Neural cell (in vitro differentiated cells): Measurements from ENCODE around the gene PIK3R4. TPM values are rescaled to one million over a fixed set of nuclear protein-coding genes. Genes with fewer than 3 reads are reported as not detected.

ENCODE experiments used
- H2AFZ ChIP-seq: fragments of 200-600, 300-800 bp; sonication (generic), shearing (Covaris generic); 2 replicates; pipeline ENCODE4 v1.6.0; 2014; ENCODE audit warnings: low read depth, mild to moderate bottlenecking, antibody characterized with exemption, low read length, moderate library complexity
- H3F3A ChIP-seq: fragments of 200-600 bp; shearing (Covaris generic); 2 replicates; pipeline ENCODE4 v1.6.1; 2016; ENCODE audit warnings: mild to moderate bottlenecking, moderate library complexity, mixed read lengths, antibody characterized with exemption, low read length; ENCODE audit not compliant: insufficient read depth, poor library complexity, severe bottlenecking
- H3K27ac ChIP-seq: fragments of 200-600, 300-800 bp; sonication (generic), shearing (Covaris generic); 2 replicates; pipeline ENCODE4 v1.5.1; 2014; ENCODE audit warnings: mild to moderate bottlenecking, low read length, moderate library complexity
- H3K27me3 ChIP-seq: fragments of 300-800, 200-600 bp; sonication (generic), shearing (Covaris generic); 2 replicates; pipeline ENCODE4 v1.6.0; 2014; ENCODE audit warnings: mild to moderate bottlenecking, low read depth, low read length, moderate library complexity; ENCODE audit not compliant: insufficient read depth
- H3K36me3 ChIP-seq: fragments of 300-800, 200-600 bp; sonication (generic), shearing (Covaris generic); 2 replicates; pipeline ENCODE4 v1.5.1; 2014; ENCODE audit warnings: mild to moderate bottlenecking, antibody characterized with exemption, low read length, moderate library complexity; ENCODE audit not compliant: insufficient read depth
- H3K4me2 ChIP-seq: fragments of 300-800, 200-600 bp; sonication (generic), shearing (Covaris generic); 2 replicates; pipeline ENCODE4 v1.6.0; 2014; ENCODE audit warnings: mild to moderate bottlenecking, low read length
- H3K4me3 ChIP-seq: fragments of 300-800, 200-600 bp; sonication (generic), shearing (Covaris generic); 2 replicates; pipeline ENCODE4 v1.5.1; 2014; ENCODE audit warnings: mild to moderate bottlenecking, low read length, moderate library complexity
- H3K79me2 ChIP-seq: fragments of 200-600 bp; shearing (Covaris generic); replicated peaks from 2 replicates; pipeline ENCODE4 v1.6.0; 2014; ENCODE audit warnings: mild to moderate bottlenecking, low read length, moderate library complexity; ENCODE audit not compliant: insufficient read depth
- H3K9ac ChIP-seq: fragments of 300-800, 200-600 bp; sonication (generic), shearing (Covaris generic); 2 replicates; pipeline ENCODE4 v1.6.1; 2016; ENCODE audit warnings: mild to moderate bottlenecking, low read length, mixed read lengths
- H3K9me2 ChIP-seq: fragments of 200-600 bp; shearing (Covaris generic); 2 replicates; pipeline ENCODE4 v1.6.1; 2016; ENCODE audit warnings: mild to moderate bottlenecking, low read length, mixed read lengths; ENCODE audit not compliant: insufficient read depth
- H3K9me3 ChIP-seq: fragments of 200-600, 300-800 bp; sonication (generic), shearing (Covaris generic); 2 replicates; pipeline ENCODE4 v1.6.1; 2016; ENCODE audit warnings: mild to moderate bottlenecking, mixed run types, low read length, moderate library complexity, mixed read lengths
- H4K20me1 ChIP-seq: fragments of 200-600 bp; shearing (Covaris generic); 2 replicates; pipeline ENCODE4 v1.6.1; 2016; ENCODE audit warnings: mild to moderate bottlenecking, mixed run types; ENCODE audit not compliant: insufficient read depth
- CTCF ChIP-seq: fragments of 450-650 bp; IDR thresholded peaks from 2 replicates; pipeline ENCODE4 v1.5.1; 2014; ENCODE audit warnings: antibody characterized with exemption, mild to moderate bottlenecking, moderate library complexity; ENCODE audit not compliant: poor library complexity, severe bottlenecking
- EP300 ChIP-seq: fragments of 450-650 bp; conservative IDR thresholded peaks from 2 replicates; pipeline ENCODE4 v1.6.1; 2014; ENCODE audit warnings: antibody characterized with exemption, mild to moderate bottlenecking, moderate library complexity; ENCODE audit not compliant: poor library complexity, severe bottlenecking
- EZH2 ChIP-seq: fragments of 200-600, 300-800 bp; shearing (Covaris generic), sonication (generic); IDR thresholded peaks from 2 replicates; pipeline ENCODE4 v1.6.1; 2014; ENCODE audit warnings: antibody characterized with exemption, low read length, borderline replicate concordance, mild to moderate bottlenecking; ENCODE audit not compliant: insufficient read depth, poor library complexity, severe bottlenecking
- MXI1 ChIP-seq: fragments of 450-650 bp; conservative IDR thresholded peaks from 2 replicates; pipeline ENCODE4 v1.6.1; 2014; ENCODE audit warnings: antibody characterized with exemption, mild to moderate bottlenecking; ENCODE audit not compliant: poor library complexity, severe bottlenecking
- POLR2AphosphoS5 ChIP-seq: IDR thresholded peaks from 2 replicates; pipeline ENCODE4 v1.6.1; 2012
- RAD21 ChIP-seq: fragments of 450-650 bp; conservative IDR thresholded peaks from 2 replicates; pipeline ENCODE4 v1.6.1; 2014; ENCODE audit warnings: antibody characterized with exemption, mild to moderate bottlenecking, moderate library complexity
- REST ChIP-seq: IDR thresholded peaks from 2 replicates; pipeline ENCODE4 v1.6.1; 2012; ENCODE audit warnings: borderline replicate concordance
- SMC3 ChIP-seq: fragments of 450-650 bp; conservative IDR thresholded peaks from 2 replicates; pipeline ENCODE4 v1.6.1; 2014; ENCODE audit warnings: antibody characterized with exemption, mild to moderate bottlenecking, moderate library complexity; ENCODE audit not compliant: poor library complexity
- TAF1 ChIP-seq: IDR thresholded peaks from 2 replicates; pipeline ENCODE4 v1.6.1; 2012; ENCODE audit warnings: low read depth
- polyA plus RNA-seq: library from polyadenylated mRNA; depleted of rRNA; stranded (reverse); fragments of >200 nt; gene quantifications from 2 replicates; pipeline ENCODE4 v1.2.3, GENCODE V29; 2014

Gene PIK3R4
- polyA plus RNA-seq, 1 donor from 2014 or later, result 18.3 TPM

GRCh38 chr3:130661140-130661891 lies 85.3 kb downstream of the PIK3R4 start:
- H3F3A ChIP-seq, result no peaks in the 10 kb centered on the region
- no peaks in the 10 kb centered on the region for H3K79me2 ChIP-seq
- H3K27me3 ChIP-seq, result no peaks in the 10 kb centered on the region
- H4K20me1 ChIP-seq, result no peaks in the 10 kb centered on the region
- no peaks in the 10 kb centered on the region for H3K9me3 ChIP-seq
- no peaks in the 10 kb centered on the region for H3K9me2 ChIP-seq
- H3K4me3 ChIP-seq, result no peak overlapping the region
- no peak overlapping the region for H3K9ac ChIP-seq
- H3K4me2 ChIP-seq, result no peak overlapping the region
- no peak overlapping the region for H2AFZ ChIP-seq
- TF ChIP-seq EZH2 (no peak), SMC3 (no peak), TAF1 (no peak), RAD21 (no peak), MXI1 (no peak), POLR2AphosphoS5 (no peak), CTCF (no peak), EP300 (no peak), REST (no peak)
- no peak overlapping the region for H3K27ac ChIP-seq
- peaks cover 3% of the 10 kb centered on the region for H3K36me3 ChIP-seq

GRCh38 chr3:130659911-130660310 lies 86.7 kb downstream of the PIK3R4 start:
- TF ChIP-seq RAD21 (no peak), TAF1 (no peak), REST (no peak), SMC3 (no peak), EP300 (no peak), MXI1 (no peak), POLR2AphosphoS5 (no peak), EZH2 (no peak), CTCF (no peak)

More at GRCh38 chr3:130659911-130660310, 86.7 kb downstream of the PIK3R4 start:
- no peaks in the 10 kb centered on the region for H3K9me3 ChIP-seq
- H3K4me3 ChIP-seq, result no peak overlapping the region
- no peaks in the 10 kb centered on the region for H3F3A ChIP-seq
- no peaks in the 10 kb centered on the region for H4K20me1 ChIP-seq
- no peak overlapping the region for H3K4me2 ChIP-seq
- H3K36me3 ChIP-seq, result peaks cover 3% of the 10 kb centered on the region
- H3K79me2 ChIP-seq, result no peaks in the 10 kb centered on the region
- H3K9ac ChIP-seq, result no peak overlapping the region
- no peak overlapping the region for H2AFZ ChIP-seq
- H3K9me2 ChIP-seq, result no peaks in the 10 kb centered on the region
- no peak overlapping the region for H3K27ac ChIP-seq
- no peaks in the 10 kb centered on the region for H3K27me3 ChIP-seq
